Liver (tissue), 9 donors: ENCODE data around the gene SNX10. TPM values are rescaled to one million over a fixed set of nuclear protein-coding genes. Genes with fewer than 3 reads are reported as not detected.

Experiments used
- DNase-seq: peaks from one replicate; pipeline ENCODE4 v3.0.0-alpha.2; 2017; ENCODE audit warnings: low spot score
- H3K27ac ChIP-seq, 2 donors: one replicate each; pipeline ENCODE4 v1.7.0; 2013; ENCODE audit warnings: inconsistent platforms in 2 of 2, low read length in 2 of 2, control low read depth in 1 of 2, low read depth in 1 of 2, mild to moderate bottlenecking in 1 of 2
- H3K27me3 ChIP-seq, 4 donors: one replicate each; pipeline versions ENCODE4 v1.6.1 to v1.7.0; 2013; ENCODE audit warnings: low read length in 3 of 4, inconsistent platforms in 1 of 4, mild to moderate bottlenecking in 1 of 4, moderate library complexity in 1 of 4; ENCODE audit not compliant: control insufficient read depth in 4 of 4, insufficient read depth in 4 of 4
- H3K36me3 ChIP-seq, 4 donors: one replicate each; pipeline versions ENCODE4 v1.6.1 to v1.7.0; 2013; ENCODE audit warnings: low read length in 3 of 4, mild to moderate bottlenecking in 3 of 4, low read depth in 1 of 4, moderate library complexity in 1 of 4; ENCODE audit not compliant: control insufficient read depth in 4 of 4, insufficient read depth in 3 of 4
- H3K4me1 ChIP-seq, 4 donors: one replicate each; pipeline versions ENCODE4 v1.6.1 to v1.7.0; 2013; ENCODE audit warnings: low read length in 3 of 4, mild to moderate bottlenecking in 3 of 4, moderate library complexity in 1 of 4; ENCODE audit not compliant: control insufficient read depth in 4 of 4, insufficient read depth in 4 of 4
- H3K4me3 ChIP-seq, 3 donors: one replicate each; pipeline versions ENCODE4 v1.6.1 to v1.7.0; 2013; ENCODE audit warnings: low read length in 3 of 3, control low read depth in 1 of 3, low read depth in 1 of 3, mild to moderate bottlenecking in 1 of 3
- H3K9ac ChIP-seq, 2 donors: one replicate each; pipeline ENCODE4 v1.7.0; 2013; ENCODE audit warnings: low read length in 2 of 2, mild to moderate bottlenecking in 2 of 2, moderate library complexity in 2 of 2, control low read depth in 1 of 2, low read depth in 1 of 2
- H3K9me3 ChIP-seq, 4 donors: one replicate each; pipeline versions ENCODE4 v1.6.1 to v1.7.0; 2013; ENCODE audit warnings: low read length in 3 of 4; ENCODE audit not compliant: control insufficient read depth in 4 of 4
- CTCF ChIP-seq: fragments of 150-350 bp; IDR thresholded peaks from 2 replicates; pipeline ENCODE4 v1.5.1; 2017; ENCODE audit warnings: improper control_type of control experiment, low read depth, low read length; ENCODE audit not compliant: missing input control
- EGR1 ChIP-seq, 2 donors: IDR thresholded peaks; 2 replicates each; pipeline ENCODE4 v1.6.1; 2016 to 2018; ENCODE audit warnings: antibody characterized with exemption in 2 of 2, low read depth in 2 of 2
- FOXA1 ChIP-seq: IDR thresholded peaks from 2 replicates; pipeline ENCODE4 v1.6.1; 2016; ENCODE audit warnings: antibody characterized with exemption
- FOXA2 ChIP-seq: IDR thresholded peaks from 2 replicates; pipeline ENCODE4 v1.6.1; 2016; ENCODE audit warnings: antibody characterized with exemption
- GABPA ChIP-seq, 2 donors: IDR thresholded peaks in 1 of 2; conservative IDR thresholded peaks in 1 of 2; 2 replicates each; pipeline ENCODE4 v1.6.1; 2016; ENCODE audit warnings: antibody characterized with exemption in 2 of 2, mild to moderate bottlenecking in 1 of 2, moderate library complexity in 1 of 2
- HNF4A ChIP-seq, 2 donors: conservative IDR thresholded peaks; 2 replicates each; pipeline ENCODE4 v1.6.1; 2016; ENCODE audit warnings: antibody characterized with exemption in 2 of 2, mild to moderate bottlenecking in 2 of 2
- HNF4G ChIP-seq: IDR thresholded peaks from 2 replicates; pipeline ENCODE4 v1.6.1; 2016; ENCODE audit warnings: antibody characterized with exemption
- JUND ChIP-seq, 2 donors: IDR thresholded peaks; 2 replicates each; pipeline ENCODE4 v1.6.1; 2016; ENCODE audit warnings: antibody characterized with exemption in 2 of 2
- MAX ChIP-seq: IDR thresholded peaks from 2 replicates; pipeline ENCODE4 v1.6.1; 2016; ENCODE audit warnings: antibody characterized with exemption
- NR2F2 ChIP-seq: IDR thresholded peaks from 2 replicates; pipeline ENCODE4 v1.6.1; 2016; ENCODE audit warnings: antibody characterized with exemption
- RAD21 ChIP-seq, 2 donors: IDR thresholded peaks; 2 replicates each; pipeline ENCODE4 v1.6.1; 2016; ENCODE audit warnings: antibody characterized with exemption in 2 of 2, mild to moderate bottlenecking in 2 of 2
- RXRA ChIP-seq, 2 donors: IDR thresholded peaks; 2 replicates each; pipeline ENCODE4 v1.6.1; 2017 to 2018; ENCODE audit warnings: antibody characterized with exemption in 2 of 2, mild to moderate bottlenecking in 1 of 2
- SP1 ChIP-seq: IDR thresholded peaks from 2 replicates; pipeline ENCODE4 v1.6.1; 2018; ENCODE audit warnings: antibody characterized with exemption, mild to moderate bottlenecking
- TAF1 ChIP-seq: conservative IDR thresholded peaks from 2 replicates; pipeline ENCODE4 v1.6.1; 2016; ENCODE audit warnings: antibody characterized with exemption, mild to moderate bottlenecking
- YY1 ChIP-seq: IDR thresholded peaks from 2 replicates; pipeline ENCODE4 v1.6.1; 2016; ENCODE audit warnings: antibody characterized with exemption, mild to moderate bottlenecking
- WGBS: extraction: QIAGEN DNeasy Blood & Tissue Kit; methylation state at CpG from one replicate; pipeline ENCODE4 v1.1.7; 2013; 5-methylcytosine and 5-hydroxymethylcytosine counted together
- polyA plus RNA-seq, 2 donors: library from polyadenylated mRNA; stranded (reverse) in 1 of 2; unstranded in 1 of 2; fragments of 200-250 nt in 1 of 2; fragments of >200 nt in 1 of 2; fragmentation: Nextera tagmentation in 1 of 2; extraction: Ambion mirVana in 1 of 2; gene quantifications; one replicate each; pipeline versions ENCODE4 v1.2.1 to v1.2.3, GENCODE V29; 2013 to 2015
- total RNA-seq, 2 donors: library from RNA; depleted of rRNA; stranded (reverse); fragments of >200 nt; gene quantifications; one replicate each; pipeline ENCODE4 v1.2.3, GENCODE V29; 2014
- TF ChIP-seq, protein P1 (sequence below): IDR thresholded peaks from 2 replicates; pipeline ENCODE4 v1.6.1; 2016; ENCODE audit warnings: antibody characterized with exemption
- TF ChIP-seq, protein P2 (sequence below): IDR thresholded peaks from 2 replicates; pipeline ENCODE4 v1.6.1; 2016; ENCODE audit warnings: antibody characterized with exemption
- TF ChIP-seq, protein P3 (sequence below): IDR thresholded peaks from 2 replicates; pipeline ENCODE4 v1.6.1; 2016; ENCODE audit warnings: antibody characterized with exemption, mild to moderate bottlenecking
- donor health status: healthy.
- donor health status: healthy.
- donor health status: healthy.
- donor health status: healthy.
- donor health status: healthy.

The SNX10 gene
- total and polyA plus RNA-seq, 4 donors: 5.9 to 15.9 (median 12.8) TPM

DNA sequence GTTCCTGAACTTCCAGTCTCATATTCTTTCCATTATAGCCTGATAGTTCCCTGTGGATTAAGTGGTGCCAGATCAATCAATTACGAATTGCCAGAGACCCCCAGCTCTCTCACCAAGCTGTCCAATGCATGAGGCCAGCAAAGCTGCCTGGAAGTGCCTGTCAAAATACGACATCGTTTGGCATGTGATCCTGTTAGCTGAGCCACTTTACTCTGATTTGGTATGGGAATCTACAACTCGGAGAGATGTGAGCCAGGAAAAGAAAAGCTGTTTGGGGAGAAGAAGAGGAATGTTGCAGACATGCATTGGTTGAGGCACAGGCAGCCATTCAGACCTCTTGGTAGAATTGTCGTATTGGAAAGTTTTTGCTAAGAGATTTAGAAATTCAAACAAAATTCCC, 3.9 kb downstream of the SNX10 start (continued):
- TF ChIP-seq SP1: no peak

GRCh38 chr7:26298472-26299058, 6.9 kb downstream of the SNX10 start:
- no peak for DNase-seq
- peaks cover 0 to 10% (median 1%) of the 10 kb centered on the region in 4 donors for H3K36me3 ChIP-seq
- H3K27ac ChIP-seq: no peak overlapping the region
- WGBS: 88% methylated on average over 7 of the region's 7 CpGs
- no peak overlapping the region for H3K4me3 ChIP-seq
- H3K9ac ChIP-seq: no peak overlapping the region
- no peaks in the 10 kb centered on the region for H3K27me3 ChIP-seq
- peaks cover 0 to 7% (median 3%) of the 10 kb centered on the region in 4 donors for H3K4me1 ChIP-seq
- TF ChIP-seq RXRA (IDR thresholded peaks at IDR 0.05) (no peak), HNF4A (conservative IDR thresholded peaks at IDR 0.05) (no peak), HNF4G (no peak), FOXA2 (no peak), TAF1 (no peak), GABPA (IDR thresholded peaks at IDR 0.05 in 1 of 2, conservative IDR thresholded peaks at IDR 0.05 in 1 of 2) (no peak), RAD21 (IDR thresholded peaks at IDR 0.05) (no peak), EGR1 (IDR thresholded peaks at IDR 0.05; ENCODE audit: low read depth in 2 of 2) (no peak), NR2F2 (no peak), CTCF (no peak), JUND (IDR thresholded peaks at IDR 0.05) (no peak), MAX (no peak), FOXA1 (no peak), SP1 (no peak)
- TF ChIP-seq, protein P1, sequence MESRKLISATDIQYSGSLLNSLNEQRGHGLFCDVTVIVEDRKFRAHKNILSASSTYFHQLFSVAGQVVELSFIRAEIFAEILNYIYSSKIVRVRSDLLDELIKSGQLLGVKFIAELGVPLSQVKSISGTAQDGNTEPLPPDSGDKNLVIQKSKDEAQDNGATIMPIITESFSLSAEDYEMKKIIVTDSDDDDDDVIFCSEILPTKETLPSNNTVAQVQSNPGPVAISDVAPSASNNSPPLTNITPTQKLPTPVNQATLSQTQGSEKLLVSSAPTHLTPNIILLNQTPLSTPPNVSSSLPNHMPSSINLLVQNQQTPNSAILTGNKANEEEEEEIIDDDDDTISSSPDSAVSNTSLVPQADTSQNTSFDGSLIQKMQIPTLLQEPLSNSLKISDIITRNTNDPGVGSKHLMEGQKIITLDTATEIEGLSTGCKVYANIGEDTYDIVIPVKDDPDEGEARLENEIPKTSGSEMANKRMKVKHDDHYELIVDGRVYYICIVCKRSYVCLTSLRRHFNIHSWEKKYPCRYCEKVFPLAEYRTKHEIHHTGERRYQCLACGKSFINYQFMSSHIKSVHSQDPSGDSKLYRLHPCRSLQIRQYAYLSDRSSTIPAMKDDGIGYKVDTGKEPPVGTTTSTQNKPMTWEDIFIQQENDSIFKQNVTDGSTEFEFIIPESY: no peak
- TF ChIP-seq, protein P2, sequence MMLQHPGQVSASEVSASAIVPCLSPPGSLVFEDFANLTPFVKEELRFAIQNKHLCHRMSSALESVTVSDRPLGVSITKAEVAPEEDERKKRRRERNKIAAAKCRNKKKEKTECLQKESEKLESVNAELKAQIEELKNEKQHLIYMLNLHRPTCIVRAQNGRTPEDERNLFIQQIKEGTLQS: no peak
- no peaks in the 10 kb centered on the region for H3K9me3 ChIP-seq

GRCh38 chr7:26305090-26305868, 13.6 kb downstream of the SNX10 start:
- H3K4me1 ChIP-seq: peaks cover 2 to 12% (median 5%) of the 10 kb centered on the region in 4 donors
- WGBS: 41% methylated on average over 9 of the region's 9 CpGs
- peak overlapping the region in 1 of 2 donors; percentile 23 for H3K9ac ChIP-seq
- H3K36me3 ChIP-seq: peaks cover 0 to 3% (median 1%) of the 10 kb centered on the region in 4 donors
- H3K27me3 ChIP-seq: no peaks in the 10 kb centered on the region
- DNase-seq: peak; percentile 36
- no peaks in the 10 kb centered on the region for H3K9me3 ChIP-seq
- H3K4me3 ChIP-seq: no peak overlapping the region
- peak overlapping the region; percentile 81 to 96 for H3K27ac ChIP-seq
- TF ChIP-seq FOXA2 (no peak), TAF1 (no peak), HNF4G (no peak), CTCF (no peak), HNF4A (conservative IDR thresholded peaks at IDR 0.05) (peak; percentile 59 to 60), YY1 (no peak), RAD21 (IDR thresholded peaks at IDR 0.05) (peak; percentile 28 to 29), EGR1 (IDR thresholded peaks at IDR 0.05; ENCODE audit: low read depth in 2 of 2) (peak in 1 of 2 donors; percentile 23)
- TF ChIP-seq, protein P3, sequence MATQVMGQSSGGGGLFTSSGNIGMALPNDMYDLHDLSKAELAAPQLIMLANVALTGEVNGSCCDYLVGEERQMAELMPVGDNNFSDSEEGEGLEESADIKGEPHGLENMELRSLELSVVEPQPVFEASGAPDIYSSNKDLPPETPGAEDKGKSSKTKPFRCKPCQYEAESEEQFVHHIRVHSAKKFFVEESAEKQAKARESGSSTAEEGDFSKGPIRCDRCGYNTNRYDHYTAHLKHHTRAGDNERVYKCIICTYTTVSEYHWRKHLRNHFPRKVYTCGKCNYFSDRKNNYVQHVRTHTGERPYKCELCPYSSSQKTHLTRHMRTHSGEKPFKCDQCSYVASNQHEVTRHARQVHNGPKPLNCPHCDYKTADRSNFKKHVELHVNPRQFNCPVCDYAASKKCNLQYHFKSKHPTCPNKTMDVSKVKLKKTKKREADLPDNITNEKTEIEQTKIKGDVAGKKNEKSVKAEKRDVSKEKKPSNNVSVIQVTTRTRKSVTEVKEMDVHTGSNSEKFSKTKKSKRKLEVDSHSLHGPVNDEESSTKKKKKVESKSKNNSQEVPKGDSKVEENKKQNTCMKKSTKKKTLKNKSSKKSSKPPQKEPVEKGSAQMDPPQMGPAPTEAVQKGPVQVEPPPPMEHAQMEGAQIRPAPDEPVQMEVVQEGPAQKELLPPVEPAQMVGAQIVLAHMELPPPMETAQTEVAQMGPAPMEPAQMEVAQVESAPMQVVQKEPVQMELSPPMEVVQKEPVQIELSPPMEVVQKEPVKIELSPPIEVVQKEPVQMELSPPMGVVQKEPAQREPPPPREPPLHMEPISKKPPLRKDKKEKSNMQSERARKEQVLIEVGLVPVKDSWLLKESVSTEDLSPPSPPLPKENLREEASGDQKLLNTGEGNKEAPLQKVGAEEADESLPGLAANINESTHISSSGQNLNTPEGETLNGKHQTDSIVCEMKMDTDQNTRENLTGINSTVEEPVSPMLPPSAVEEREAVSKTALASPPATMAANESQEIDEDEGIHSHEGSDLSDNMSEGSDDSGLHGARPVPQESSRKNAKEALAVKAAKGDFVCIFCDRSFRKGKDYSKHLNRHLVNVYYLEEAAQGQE: peak; percentile 48
- TF ChIP-seq, protein P2: peak; percentile 35
